ENCODE data around the gene FGF18.
"Not testable (repeated sequence)": the region's sequence is repeated elsewhere in the genome, so short reads cannot be mapped to it uniquely, and the experiment has no call there.

The FGF18 gene

GRCh38 chr5:171371326-171371725 is 48.1 kb upstream of the FGF18 start:
- H3K4me3 ChIP-seq (ENCODE audit: insufficient read depth, low read length, poor library complexity, severe bottlenecking) = no peak overlapping the region
- no peak overlapping the region for H2AFZ ChIP-seq (ENCODE audit: low read depth, low read length, severe bottlenecking)
- H3K9me2 ChIP-seq (replicated peaks; ENCODE audit: insufficient read depth, low read length) = no peaks in the 10 kb centered on the region

DNA sequence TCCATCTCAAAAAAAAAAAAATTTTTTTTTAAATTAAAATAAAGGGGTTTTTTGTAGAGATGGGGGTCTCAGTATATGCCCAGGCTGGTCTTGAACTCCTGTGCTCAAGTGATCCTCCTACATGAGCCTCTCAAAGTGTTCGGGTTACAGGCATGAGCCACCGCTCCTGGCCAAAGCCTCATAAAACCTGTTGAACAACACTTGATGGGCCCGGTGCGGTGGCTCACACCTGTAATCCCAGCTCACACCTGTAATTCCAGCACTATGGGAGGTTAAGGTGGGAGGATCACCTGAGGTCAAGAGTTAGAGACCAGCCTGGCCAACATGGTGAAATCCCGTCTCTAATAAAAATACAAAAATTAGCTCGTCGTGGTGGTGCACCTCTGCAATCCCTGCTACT is 39.5 kb upstream of the FGF18 start:
- no peaks in the 10 kb centered on the region for H3K27me3 ChIP-seq (ENCODE audit: low read length)
- no peak overlapping the region for H3K27ac ChIP-seq (ENCODE audit: low read depth, low read length)
- no peak overlapping the region for H2AFZ ChIP-seq (ENCODE audit: low read depth, low read length, severe bottlenecking)
- H3K36me3 ChIP-seq (ENCODE audit: low read length) = no peaks in the 10 kb centered on the region
- H3K4me3 ChIP-seq (ENCODE audit: insufficient read depth, low read length, poor library complexity, severe bottlenecking) = no peak overlapping the region
- no peaks in the 10 kb centered on the region for H3K79me2 ChIP-seq (ENCODE audit: insufficient read depth, low read length)
- H3K9me3 ChIP-seq (ENCODE audit: insufficient read depth, low read length) = no peaks in the 10 kb centered on the region
- H3K9me2 ChIP-seq (replicated peaks; ENCODE audit: insufficient read depth, low read length) = no peaks in the 10 kb centered on the region
- no peak overlapping the region for H3K9ac ChIP-seq (ENCODE audit: low read length)
- TF ChIP-seq, protein P1, sequence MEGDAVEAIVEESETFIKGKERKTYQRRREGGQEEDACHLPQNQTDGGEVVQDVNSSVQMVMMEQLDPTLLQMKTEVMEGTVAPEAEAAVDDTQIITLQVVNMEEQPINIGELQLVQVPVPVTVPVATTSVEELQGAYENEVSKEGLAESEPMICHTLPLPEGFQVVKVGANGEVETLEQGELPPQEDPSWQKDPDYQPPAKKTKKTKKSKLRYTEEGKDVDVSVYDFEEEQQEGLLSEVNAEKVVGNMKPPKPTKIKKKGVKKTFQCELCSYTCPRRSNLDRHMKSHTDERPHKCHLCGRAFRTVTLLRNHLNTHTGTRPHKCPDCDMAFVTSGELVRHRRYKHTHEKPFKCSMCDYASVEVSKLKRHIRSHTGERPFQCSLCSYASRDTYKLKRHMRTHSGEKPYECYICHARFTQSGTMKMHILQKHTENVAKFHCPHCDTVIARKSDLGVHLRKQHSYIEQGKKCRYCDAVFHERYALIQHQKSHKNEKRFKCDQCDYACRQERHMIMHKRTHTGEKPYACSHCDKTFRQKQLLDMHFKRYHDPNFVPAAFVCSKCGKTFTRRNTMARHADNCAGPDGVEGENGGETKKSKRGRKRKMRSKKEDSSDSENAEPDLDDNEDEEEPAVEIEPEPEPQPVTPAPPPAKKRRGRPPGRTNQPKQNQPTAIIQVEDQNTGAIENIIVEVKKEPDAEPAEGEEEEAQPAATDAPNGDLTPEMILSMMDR (IDR thresholded peaks at IDR 0.05; ENCODE audit: insufficient read depth, low read length, poor library complexity, severe bottlenecking) = no peak
- TF ChIP-seq EZH2phosphoT487 (conservative IDR thresholded peaks at IDR 0.05; ENCODE audit: low read length) = no peak
- no peak overlapping the region for H3K4me2 ChIP-seq (ENCODE audit: low read depth, low read length, poor library complexity, severe bottlenecking)
- no peaks in the 10 kb centered on the region for H4K20me1 ChIP-seq (ENCODE audit: low read depth, low read length)
- H3F3A ChIP-seq (ENCODE audit: insufficient read depth) = no peaks in the 10 kb centered on the region

More at GRCh38 chr5:171371326-171371725, 48.1 kb upstream of the FGF18 start:
- Histone ChIP-seq H3K27ac (ENCODE audit: low read depth, low read length) (no peak overlapping the region), H3F3A (ENCODE audit: insufficient read depth) (no peaks in the 10 kb centered on the region), H3K4me2 (ENCODE audit: low read depth, low read length, poor library complexity, severe bottlenecking) (no peak overlapping the region), H3K36me3 (ENCODE audit: low read length) (no peaks in the 10 kb centered on the region), H4K20me1 (ENCODE audit: low read depth, low read length) (no peaks in the 10 kb centered on the region), H3K79me2 (ENCODE audit: insufficient read depth, low read length) (no peaks in the 10 kb centered on the region), H3K27me3 (ENCODE audit: low read length) (no peaks in the 10 kb centered on the region), H3K9ac (ENCODE audit: low read length) (no peak overlapping the region), H3K9me3 (ENCODE audit: insufficient read depth, low read length) (no peaks in the 10 kb centered on the region)
- TF ChIP-seq, protein P1 (IDR thresholded peaks at IDR 0.05; ENCODE audit: insufficient read depth, low read length, poor library complexity, severe bottlenecking) = no peak
- no peak for TF ChIP-seq EZH2phosphoT487 (conservative IDR thresholded peaks at IDR 0.05; ENCODE audit: low read length)

- not testable (repeated sequence) for H3K36me3 ChIP-seq (ENCODE audit: low read length); H3K4me3 ChIP-seq (ENCODE audit: insufficient read depth, low read length, poor library complexity, severe bottlenecking); H3K4me2 ChIP-seq (ENCODE audit: low read depth, low read length, poor library complexity, severe bottlenecking); H3F3A ChIP-seq (ENCODE audit: insufficient read depth); H2AFZ ChIP-seq (ENCODE audit: low read depth, low read length, severe bottlenecking); H3K9ac ChIP-seq (ENCODE audit: low read length); H3K27me3 ChIP-seq (ENCODE audit: low read length); H3K27ac ChIP-seq (ENCODE audit: low read depth, low read length); H3K9me3 ChIP-seq (ENCODE audit: insufficient read depth, low read length); H4K20me1 ChIP-seq (ENCODE audit: low read depth, low read length); H3K9me2 ChIP-seq (replicated peaks; ENCODE audit: insufficient read depth, low read length)
- H3K79me2 ChIP-seq (ENCODE audit: insufficient read depth, low read length) = peaks cover 17% of the 10 kb centered on the region
These were observed 35.0 kb upstream of the FGF18 start for GRCh38 chr5:171384416-171384815.

DNA sequence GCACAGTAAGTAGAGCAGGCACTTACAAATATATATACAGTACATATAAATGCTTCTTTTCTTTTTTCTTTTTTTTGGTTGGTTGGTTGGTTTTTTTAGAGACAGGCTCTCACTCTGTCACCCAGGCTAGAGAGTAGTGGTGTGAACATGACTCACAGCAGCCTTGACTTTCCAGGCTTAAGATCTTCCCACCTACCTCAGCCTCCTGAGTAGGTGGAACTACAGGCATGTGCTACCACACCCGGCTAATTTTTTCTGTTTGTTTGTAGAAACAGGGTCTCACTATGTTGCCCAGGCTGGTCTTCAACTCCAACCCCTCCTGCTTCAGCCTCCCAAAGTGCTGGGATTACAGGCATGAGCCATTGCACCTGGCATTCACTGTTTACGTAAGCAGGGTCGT is 34.4 kb upstream of the FGF18 start:
- H3K9ac ChIP-seq (ENCODE audit: low read length); H2AFZ ChIP-seq (ENCODE audit: low read depth, low read length, severe bottlenecking); H3F3A ChIP-seq (ENCODE audit: insufficient read depth); H3K4me3 ChIP-seq (ENCODE audit: insufficient read depth, low read length, poor library complexity, severe bottlenecking); H3K27me3 ChIP-seq (ENCODE audit: low read length); H3K9me3 ChIP-seq (ENCODE audit: insufficient read depth, low read length); H3K4me2 ChIP-seq (ENCODE audit: low read depth, low read length, poor library complexity, severe bottlenecking); H3K9me2 ChIP-seq (replicated peaks; ENCODE audit: insufficient read depth, low read length); H3K27ac ChIP-seq (ENCODE audit: low read depth, low read length): not testable (repeated sequence)
- Histone ChIP-seq H3K79me2 (ENCODE audit: insufficient read depth, low read length) (peaks cover 23% of the 10 kb centered on the region), H3K36me3 (ENCODE audit: low read length) (peaks cover 15% of the 10 kb centered on the region), H4K20me1 (ENCODE audit: low read depth, low read length) (peaks cover 15% of the 10 kb centered on the region)

Data from SU-DHL-6 (cell line).